M059J (cell line): ENCODE measurements around the gene H2BK1. TPM values are rescaled to one million over a fixed set of nuclear protein-coding genes. Genes with fewer than 3 reads are reported as not detected.

ENCODE experiments used
- total RNA-seq: library from RNA; depleted of rRNA; stranded (reverse); fragments of >200 nt; shearing (Covaris generic); gene quantifications from 2 replicates; pipeline ENCODE4 v1.2.3, GENCODE V29; 2014; rRNA removed

H2BK1 gene
- total RNA-seq, 1 experiment from 2014 or later = not detected

Other genes with a start within 250 kb of the H2BK1 start
- 0.30 and 0.37 TPM in 2 replicates for gene KCNH2, start 232.2 kb downstream of the H2BK1 start, total RNA-seq
- gene NOS3, start 219.5 kb downstream of the H2BK1 start, total RNA-seq = not detected in 2 replicates
- gene ATG9B, start 186.0 kb downstream of the H2BK1 start, total RNA-seq = not detected in 2 replicates
- 24.2 and 29.0 TPM in 2 replicates for gene ABCB8, start 182.0 kb downstream of the H2BK1 start, total RNA-seq
- 0.20 and 0.22 TPM in 2 replicates for gene ASIC3, start 162.0 kb downstream of the H2BK1 start, total RNA-seq
- 36.6 and 54.2 TPM in 2 replicates for gene CDK5, start 152.6 kb downstream of the H2BK1 start, total RNA-seq
- gene SLC4A2, start 150.9 kb downstream of the H2BK1 start, total RNA-seq = 101 and 105 TPM in 2 replicates
- 73.7 and 97.9 TPM in 2 replicates for gene FASTK, start 129.7 kb downstream of the H2BK1 start, total RNA-seq
- gene TMUB1, start 127.0 kb downstream of the H2BK1 start, total RNA-seq = 73.4 and 80.3 TPM in 2 replicates
- 35.1 and 36.7 TPM in 2 replicates for gene AGAP3, start 124.0 kb downstream of the H2BK1 start, total RNA-seq
- not detected in 2 replicates for gene GBX1, start 42.8 kb downstream of the H2BK1 start, total RNA-seq
- gene ASB10, start 23.2 kb downstream of the H2BK1 start, total RNA-seq = not detected in 2 replicates
- 65.0 and 74.0 TPM in 2 replicates for gene ABCF2, start 16.7 kb upstream of the H2BK1 start, total RNA-seq
- gene CHPF2, start 22.0 kb upstream of the H2BK1 start, total RNA-seq = 47.2 and 90.1 TPM in 2 replicates
- 3.2 and 4.3 TPM in 2 replicates for gene SMARCD3, start 38.2 kb upstream of the H2BK1 start, total RNA-seq
- 72.3 and 74.4 TPM in 2 replicates for gene NUB1, start 131.3 kb upstream of the H2BK1 start, total RNA-seq
- 0.05 TPM in 1 of 2 replicates, not detected in the other for gene WDR86, start 199.6 kb upstream of the H2BK1 start, total RNA-seq
- not detected in 2 replicates for gene CRYGN, start 229.7 kb upstream of the H2BK1 start, total RNA-seq